ENCODE data around the gene SEC14L3.

SEC14L3 gene

GRCh38 chr22:30441088-30441487, 30.7 kb downstream of the SEC14L3 start:
- no peak for DNase-seq

- DNase-seq: no peak
Observed at GRCh38 chr22:30439836-30440235, 32.0 kb downstream of the SEC14L3 start.

GRCh38 chr22:30439226-30439625, 32.6 kb downstream of the SEC14L3 start:
- no peak for DNase-seq

GRCh38 chr22:30438559-30438958, 33.3 kb downstream of the SEC14L3 start:
- no peak for DNase-seq

- DNase-seq: no peak
Observed at GRCh38 chr22:30436196-30436595, 35.6 kb downstream of the SEC14L3 start.

GRCh38 chr22:30435674-30436126, 36.1 kb downstream of the SEC14L3 start:
- DNase-seq: no peak

GRCh38 chr22:30434843-30435242, 37.0 kb downstream of the SEC14L3 start:
- no peak for DNase-seq

GRCh38 chr22:30433773-30434172, 38.0 kb downstream of the SEC14L3 start:
- DNase-seq: no peak

GRCh38 chr22:30433227-30433626, 38.6 kb downstream of the SEC14L3 start:
- no peak for DNase-seq

- no peak for DNase-seq
Observed at GRCh38 chr22:30432520-30432919, 39.3 kb downstream of the SEC14L3 start.

- DNase-seq: no peak
Observed at GRCh38 chr22:30432096-30432495, 39.7 kb downstream of the SEC14L3 start.

- no peak for DNase-seq
Observed at GRCh38 chr22:30430933-30431332, 40.9 kb downstream of the SEC14L3 start.

GRCh38 chr22:30429887-30430286, 41.9 kb downstream of the SEC14L3 start:
- no peak for DNase-seq

GRCh38 chr22:30427871-30428270, 43.9 kb downstream of the SEC14L3 start:
- DNase-seq: no peak

- DNase-seq: peak; percentile 69 to 78
Observed at GRCh38 chr22:30426388-30427353, 45.1 kb downstream of the SEC14L3 start.

- DNase-seq: peak; percentile 66 to 77
Observed at GRCh38 chr22:30425616-30426387, 46.0 kb downstream of the SEC14L3 start, which contains the start of gene MTFP1. TSS of gene MTFP1 (plus strand) at chr22:30425768. CDS start at chr22:30425880, 112 bp downstream.

- DNase-seq: no peak
Observed at GRCh38 chr22:30425327-30425615, 46.5 kb downstream of the SEC14L3 start.

- DNase-seq: peak; percentile 32 to 33
Observed at GRCh38 chr22:30424534-30425326, 47.1 kb downstream of the SEC14L3 start.

- peak; percentile 99 for DNase-seq
Observed at GRCh38 chr22:30423959-30424533, 47.8 kb downstream of the SEC14L3 start.

- peak in 1 of 2 experiments; percentile 25 for DNase-seq
Observed at GRCh38 chr22:30423301-30423958, 48.4 kb downstream of the SEC14L3 start.

- DNase-seq: peak; percentile 5 to 26
Observed at GRCh38 chr22:30422481-30423300, 49.1 kb downstream of the SEC14L3 start.

Measured in SHP77 (cell line).